HG03159 (cell line): Measurements from ENCODE around the gene PRRX2.

Source experiments
- ATAC-seq: cut with Tn5 transposase; IDR thresholded peaks from one replicate; pipeline ENCODE4 v1.9.1; 2021; ENCODE audit warnings: mild to moderate bottlenecking, moderate library complexity; ENCODE audit not compliant: unreplicated experiment

The PRRX2 gene

DNA sequence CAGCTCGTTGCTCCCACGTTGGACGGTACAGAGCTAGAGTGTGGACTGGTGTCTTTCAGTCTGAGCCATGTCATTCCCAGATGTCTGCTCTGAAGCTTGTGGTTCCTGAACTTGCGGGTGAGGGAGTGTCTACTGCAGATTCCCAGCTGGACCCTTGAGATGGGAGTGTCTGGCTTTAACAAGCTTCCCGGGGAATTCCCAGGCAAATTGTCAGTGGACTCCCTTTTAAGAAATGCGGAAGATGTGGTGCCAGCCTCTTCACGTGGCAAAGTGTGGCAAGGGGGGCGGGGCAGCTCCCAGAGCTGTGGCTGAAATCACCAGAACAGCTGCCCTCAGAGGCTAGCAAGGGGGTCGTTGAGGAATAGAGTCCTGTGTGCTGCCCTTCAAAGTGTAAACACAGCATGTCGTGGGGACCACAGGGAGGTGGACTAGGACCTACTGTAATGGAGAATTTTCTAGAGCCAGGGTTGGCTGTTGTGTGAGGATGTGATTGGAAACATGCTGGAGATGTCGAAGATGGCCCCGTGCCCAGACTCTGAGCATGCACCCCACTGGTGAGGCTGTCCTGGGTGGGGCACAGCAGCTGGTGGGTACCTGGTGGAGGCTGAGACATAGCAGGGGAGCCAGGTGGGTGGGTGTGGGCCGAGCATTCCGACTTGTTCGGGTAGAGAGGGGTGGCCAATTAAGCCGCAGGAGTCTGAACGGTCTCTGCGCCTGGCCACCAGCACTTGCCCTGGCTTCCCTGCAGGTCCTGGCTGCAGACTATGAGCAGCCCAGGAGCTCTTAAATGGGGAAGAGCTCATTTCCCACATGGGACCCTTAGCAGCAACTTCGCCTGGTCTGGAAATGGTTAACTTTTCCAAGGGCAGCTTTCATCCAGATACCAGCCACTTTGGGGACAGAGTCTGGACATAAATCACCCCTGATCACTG lies 37.4 kb downstream of the PRRX2 start:
- ATAC-seq, result no peak

DNA sequence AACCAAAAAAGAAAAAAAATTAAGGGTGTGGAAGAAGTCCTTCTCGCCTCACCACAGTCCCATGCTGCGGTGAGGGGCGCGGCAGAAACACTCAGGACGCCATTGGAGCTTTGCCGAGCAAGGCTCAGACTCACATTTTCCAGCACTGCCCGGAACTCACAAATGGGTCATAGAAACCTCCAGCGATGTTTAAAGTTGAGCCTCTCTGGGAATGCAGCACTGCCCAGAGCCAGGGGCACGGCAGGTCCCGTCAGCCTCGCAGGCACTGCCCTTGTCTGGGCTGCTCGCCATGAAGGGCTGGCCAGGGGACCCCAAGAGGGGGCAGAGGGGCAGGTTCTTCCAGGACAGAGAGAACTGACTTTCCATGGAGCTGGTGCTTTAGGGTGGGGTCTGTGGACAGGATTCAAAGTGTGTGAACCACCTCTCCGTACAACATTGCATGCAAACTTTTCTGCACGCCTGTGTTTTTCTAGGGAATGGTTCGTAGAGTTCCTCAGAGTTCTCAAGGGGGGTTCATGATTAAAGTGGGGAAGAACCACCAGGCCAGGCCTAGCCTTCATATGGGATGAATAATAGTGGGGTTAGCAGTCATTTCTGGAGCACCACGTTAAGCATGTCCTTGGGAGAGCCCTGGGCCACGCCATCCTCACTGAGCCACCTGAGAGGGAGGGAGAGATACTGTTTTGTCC lies 38.4 kb downstream of the PRRX2 start:
- no peak for ATAC-seq

DNA sequence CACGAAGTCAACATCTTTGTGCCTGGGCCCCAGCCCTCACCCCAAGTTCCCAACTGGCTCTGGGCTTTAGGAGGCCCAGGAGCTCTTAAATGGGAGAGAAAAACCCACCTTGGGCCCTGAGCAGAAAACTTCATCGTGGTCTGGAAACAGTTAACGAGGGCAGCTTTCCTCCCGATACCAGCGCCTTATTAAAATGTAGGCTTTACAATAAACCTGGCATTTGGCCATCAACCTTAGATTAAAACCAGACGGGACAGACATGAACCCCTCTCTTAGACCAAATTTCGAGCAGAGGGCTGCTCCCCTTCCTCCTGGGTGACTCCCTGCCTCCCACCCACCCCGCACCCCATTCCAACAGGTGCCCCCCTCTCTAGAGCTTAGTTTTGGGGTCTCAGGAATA lies 39.4 kb downstream of the PRRX2 start:
- ATAC-seq, result no peak

DNA sequence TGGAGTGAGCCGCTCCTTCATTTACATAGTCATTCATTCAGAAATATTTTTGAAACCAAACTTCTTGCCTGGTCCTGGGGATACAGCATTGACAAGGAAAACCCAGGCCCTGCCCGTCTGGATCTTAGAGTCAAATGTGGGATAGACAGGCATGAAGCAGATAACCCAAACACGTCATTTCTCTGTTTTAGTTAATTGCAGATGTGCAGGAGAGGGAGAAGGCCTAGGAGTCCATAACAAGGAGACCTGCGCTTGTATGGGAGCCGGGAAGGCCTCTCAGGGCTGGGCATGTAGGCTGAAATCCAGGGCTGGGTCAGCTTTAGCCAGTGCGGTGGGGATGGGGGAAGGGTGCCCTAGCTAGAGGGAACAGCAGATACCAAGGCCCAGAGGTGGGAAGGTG lies 43.3 kb downstream of the PRRX2 start:
- ATAC-seq, result no peak

DNA sequence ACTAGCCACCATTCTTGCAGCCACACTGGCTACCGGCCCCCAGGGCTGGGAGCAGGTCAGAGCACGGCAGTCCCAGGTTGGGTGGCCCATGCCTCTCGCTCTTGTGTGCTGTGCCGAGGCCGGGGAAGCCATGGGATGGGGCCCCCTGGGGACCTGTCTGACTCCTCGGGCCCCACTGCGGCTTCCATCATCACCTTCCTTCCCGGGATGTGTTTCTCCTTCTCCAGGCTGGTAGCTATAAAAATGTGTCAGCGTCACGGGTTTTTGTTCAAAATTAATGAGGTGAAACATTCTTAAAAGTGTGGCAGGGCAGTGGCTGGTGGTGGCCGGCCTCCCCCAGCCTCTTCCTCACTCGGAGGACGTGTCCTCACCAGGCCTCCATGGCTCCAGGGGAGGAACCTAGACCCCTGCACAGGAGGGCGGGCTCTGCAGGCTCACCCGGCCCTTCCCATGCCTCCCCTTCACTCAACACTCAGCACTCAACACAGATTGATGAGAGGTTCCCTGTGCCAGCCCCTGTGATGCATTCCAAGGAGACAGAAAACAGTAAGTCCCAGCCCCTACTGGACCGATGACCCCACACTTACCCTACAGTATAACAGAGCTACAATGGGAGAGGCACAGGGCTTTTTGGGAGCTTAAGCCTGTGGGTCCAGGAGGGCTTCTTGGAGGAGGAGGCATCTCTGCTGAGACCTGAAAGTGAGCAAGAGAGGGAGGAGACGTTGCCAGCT lies 44.2 kb downstream of the PRRX2 start:
- no peak for ATAC-seq

DNA sequence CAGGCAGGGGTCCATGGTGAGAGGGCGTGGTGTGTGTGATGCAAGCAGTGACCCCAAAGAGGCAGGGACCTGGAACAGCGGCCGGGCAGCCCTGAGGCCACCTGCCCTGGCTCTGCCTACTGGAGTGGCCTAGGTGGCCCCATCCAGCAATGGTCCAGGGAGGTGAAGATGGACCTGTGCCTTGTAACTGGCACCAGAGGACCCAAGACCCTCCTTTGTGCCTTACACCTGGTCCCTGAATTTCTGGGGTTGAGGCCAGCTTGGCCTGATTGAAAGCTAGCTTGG lies 44.7 kb downstream of the PRRX2 start:
- ATAC-seq, result no peak

DNA sequence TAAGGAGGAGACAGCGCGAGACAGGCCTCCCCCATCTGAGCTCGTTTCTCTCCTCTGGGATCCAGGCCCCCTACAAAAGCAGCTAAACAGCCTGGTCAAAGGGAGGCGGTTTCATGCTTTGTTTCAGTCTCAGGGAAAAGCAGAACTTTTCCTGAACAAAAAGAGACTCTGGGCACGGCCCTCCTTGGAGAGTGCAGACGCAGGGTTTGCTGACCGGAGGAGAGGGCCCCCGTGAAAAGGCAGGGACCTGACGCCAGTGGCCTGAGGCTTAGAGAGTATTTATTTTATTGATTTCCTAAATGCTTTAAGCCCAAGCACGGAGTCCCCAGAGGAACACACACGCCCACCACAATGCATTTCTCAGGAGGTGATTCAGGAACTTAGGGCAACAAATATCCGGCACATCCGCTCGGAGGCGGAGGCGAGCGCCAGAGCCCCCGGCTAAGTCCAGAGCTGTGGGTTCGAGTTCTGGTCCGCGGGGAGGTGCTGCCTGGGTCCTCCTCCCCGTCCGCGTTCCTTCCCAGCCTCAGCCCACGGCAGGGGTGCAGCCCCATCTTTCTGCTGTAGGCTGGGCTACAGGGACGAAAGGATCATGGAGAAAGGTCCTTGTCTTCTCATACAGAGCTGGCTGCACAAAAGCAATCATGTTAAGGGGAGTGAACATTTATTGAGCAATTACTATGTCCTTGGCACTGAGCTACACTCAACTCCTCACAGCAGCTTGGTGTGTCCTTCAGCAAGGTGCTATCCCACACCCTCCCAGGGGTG lies 47.4 kb downstream of the PRRX2 start:
- ATAC-seq, result no peak

DNA sequence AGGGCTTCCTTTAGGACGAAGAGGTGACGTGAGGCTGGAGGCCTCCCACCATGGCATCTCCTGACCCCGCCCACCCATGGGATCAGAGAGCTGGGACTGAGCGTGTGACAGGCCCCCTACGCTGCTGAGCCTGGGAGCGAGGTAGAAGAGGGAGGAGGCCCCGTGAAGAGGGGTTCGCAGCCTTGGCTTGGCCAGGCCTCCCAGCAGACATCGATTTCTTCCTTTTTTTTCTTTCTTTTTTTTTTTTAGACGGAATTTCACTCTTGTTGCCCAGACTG lies 47.9 kb downstream of the PRRX2 start:
- ATAC-seq, result no peak

DNA sequence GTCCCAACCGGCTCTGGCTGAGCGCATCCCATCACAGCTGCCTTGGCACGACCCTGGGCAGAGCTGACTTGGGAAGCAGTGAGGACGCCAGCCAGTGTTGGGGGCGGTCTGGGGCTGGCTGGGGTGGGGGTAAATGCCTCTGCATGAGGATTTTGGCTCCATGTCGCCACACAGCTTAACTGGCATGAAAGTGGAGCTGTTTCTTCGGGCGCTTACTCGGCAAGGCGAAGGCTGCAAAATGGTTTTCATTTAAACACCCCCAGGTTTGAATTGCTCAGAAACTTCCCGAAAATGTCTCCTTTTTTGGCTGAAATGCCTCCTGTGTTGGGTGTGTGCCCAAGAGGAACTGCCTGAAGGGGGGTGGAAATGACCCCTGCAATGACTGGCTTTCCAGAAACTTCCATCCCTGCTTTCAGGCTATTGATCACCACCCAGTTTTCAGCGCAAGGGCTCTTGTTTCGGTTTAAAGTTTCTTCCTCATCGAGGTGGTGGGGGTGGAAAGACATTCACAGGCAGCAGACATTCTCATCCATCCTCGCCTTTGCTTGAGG lies 49.1 kb downstream of the PRRX2 start:
- no peak for ATAC-seq

DNA sequence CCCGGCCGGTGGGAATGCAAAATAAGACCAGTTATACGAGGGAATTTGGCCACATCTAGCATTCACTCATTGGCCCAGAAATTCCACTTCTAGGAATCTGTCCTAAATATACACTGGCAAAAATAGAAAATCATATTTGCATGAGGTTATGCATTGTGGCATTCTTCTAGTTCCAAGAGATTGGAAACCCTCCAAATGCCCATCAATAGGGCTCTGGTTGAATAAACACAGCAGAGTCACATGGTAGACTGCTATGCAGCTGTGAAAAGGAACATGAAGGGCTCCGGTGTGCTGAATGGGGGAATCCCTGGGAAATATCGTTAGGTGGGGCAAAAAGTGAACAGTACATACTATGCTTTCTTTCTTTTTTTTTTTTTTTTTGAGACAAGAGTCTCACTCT lies 50.6 kb downstream of the PRRX2 start:
- no peak for ATAC-seq

DNA sequence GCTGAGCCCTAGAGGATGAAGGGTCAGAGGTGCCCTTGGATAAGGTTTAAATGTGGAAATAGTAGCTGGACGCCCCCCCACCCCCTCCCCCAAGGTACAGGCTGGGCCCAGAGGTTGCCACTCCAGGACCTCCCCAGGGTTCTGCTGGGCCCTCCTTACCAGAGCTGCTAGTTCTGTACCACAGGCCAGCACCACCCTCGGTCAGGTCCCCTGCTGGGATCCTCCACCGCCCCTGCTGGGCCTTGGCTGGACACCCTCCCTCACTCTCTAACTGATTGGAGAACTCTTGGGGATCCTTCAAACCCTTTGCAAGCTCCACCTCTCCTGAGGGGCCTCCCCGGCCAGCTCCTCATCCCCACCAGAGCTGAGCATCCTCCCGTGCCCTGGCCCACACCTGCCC lies 52.5 kb downstream of the PRRX2 start:
- no peak for ATAC-seq

DNA sequence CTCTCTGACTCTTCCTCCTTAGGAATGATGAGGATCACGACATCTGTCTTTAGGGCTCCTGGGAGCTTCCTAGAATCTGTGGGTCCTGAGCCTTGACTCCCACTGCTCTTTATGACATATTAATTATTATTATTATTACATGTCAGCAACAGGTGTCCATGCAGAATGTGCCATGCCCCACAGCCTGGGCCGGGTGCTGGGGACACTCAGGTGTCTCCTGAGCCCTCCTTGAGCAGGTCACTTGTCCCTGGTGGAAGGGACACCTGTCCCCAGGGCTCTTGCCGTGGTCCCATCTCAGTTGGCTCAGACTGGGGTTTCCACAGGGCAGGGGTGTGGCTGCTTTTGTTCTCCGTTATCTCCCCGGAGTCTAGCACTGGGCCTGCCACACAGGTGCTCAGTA lies 53.2 kb downstream of the PRRX2 start:
- ATAC-seq, result no peak

DNA sequence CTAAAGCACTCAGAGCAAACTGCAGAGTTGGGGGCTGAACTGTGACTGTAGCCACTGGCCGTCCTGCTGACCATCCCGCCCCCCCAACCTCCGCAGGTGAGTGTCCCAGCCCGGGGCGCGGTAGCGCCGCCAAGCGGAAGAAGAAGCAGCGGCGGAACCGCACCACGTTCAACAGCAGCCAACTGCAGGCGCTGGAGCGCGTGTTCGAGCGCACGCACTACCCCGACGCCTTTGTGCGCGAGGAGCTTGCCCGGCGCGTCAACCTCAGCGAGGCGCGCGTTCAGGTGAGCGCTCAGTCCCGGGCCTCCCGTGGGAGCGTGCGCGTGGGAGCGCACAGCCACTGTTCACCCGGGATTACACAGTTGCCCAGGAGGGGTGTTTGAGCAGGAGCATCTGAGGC lies 53.7 kb downstream of the PRRX2 start:
- ATAC-seq, result no peak

DNA sequence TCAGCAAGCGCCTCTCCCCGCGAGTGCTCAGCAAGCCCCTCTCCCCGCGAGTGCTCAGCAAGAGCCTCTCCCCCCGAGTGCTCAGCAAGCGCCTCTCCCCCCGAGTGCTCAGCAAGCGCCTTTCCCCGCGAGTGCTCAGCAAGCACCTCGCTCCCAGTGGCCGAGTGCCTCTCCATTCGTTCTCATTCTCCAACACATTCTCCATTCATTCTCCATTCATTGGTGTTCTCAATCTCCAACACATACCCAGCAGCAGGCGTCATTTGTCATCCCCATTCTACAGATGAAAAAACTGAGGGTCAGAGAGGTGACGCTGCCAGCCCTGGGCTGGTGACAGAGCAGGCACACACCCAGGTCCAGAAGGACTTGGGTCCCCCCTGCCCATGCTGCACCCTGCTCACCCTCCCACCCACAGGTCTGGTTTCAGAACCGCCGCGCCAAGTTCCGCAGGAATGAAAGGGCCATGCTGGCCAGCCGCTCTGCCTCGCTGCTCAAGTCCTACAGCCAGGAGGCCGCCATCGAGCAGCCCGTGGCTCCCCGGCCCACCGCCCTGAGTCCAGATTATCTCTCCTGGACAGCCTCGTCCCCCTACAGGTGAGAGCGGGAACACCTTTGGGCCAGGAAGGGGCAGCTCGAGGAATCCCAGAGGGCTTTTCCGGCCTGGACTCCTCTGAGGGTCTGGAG lies 54.9 kb downstream of the PRRX2 start:
- no peak for ATAC-seq

DNA sequence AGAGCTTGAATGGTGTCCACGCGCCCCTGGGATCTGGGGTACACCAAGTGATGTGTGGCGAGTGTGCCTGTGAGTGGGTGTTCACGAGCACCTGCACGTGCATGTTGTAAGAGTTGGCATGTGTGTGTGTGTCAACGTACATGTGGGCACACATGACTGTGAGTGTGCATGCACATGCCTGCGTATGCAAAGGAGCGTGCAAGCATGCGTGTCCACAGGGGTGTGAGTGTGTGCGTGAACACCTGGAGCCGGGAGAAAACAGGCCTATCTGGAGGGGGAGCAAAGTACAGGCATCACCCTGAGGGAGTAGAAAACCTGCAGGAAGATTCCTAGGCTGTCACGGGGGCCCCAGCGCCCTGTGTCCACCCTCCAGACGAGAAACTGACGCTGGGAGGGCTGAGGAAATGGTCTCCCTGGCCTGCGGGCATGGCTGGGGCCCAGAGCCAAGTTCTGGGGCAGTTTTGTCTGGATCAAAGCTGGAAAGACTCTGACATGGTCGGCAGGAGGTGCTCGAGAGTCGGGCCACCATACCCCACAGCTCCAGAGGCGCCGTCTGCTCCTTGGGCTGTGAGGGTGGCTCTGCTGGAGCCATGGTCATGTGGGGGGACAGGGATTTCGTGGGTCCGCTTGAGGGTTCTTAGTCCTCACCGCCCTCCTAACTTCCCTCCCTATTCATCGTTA lies 55.6 kb downstream of the PRRX2 start:
- no peak for ATAC-seq

DNA sequence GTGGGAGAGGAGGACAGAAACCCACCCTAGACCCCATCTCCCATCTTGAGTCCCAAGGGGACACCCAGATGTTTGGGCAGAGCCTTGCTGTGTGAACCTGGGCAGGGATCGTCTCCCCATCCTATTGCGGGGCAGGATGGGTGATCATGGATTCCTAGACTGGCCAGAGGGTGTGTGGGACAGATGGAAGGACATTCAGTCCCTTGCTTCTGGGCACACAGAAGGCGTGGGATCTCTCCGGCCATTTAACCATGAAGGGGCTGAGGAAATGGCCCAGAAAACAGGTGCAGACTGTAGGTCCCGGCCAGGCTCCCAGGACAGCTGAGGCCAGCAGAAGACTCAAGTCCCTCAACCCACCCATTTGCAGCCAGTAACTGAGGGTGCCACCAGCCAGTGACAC lies 57.5 kb downstream of the PRRX2 start:
- ATAC-seq, result no peak

DNA sequence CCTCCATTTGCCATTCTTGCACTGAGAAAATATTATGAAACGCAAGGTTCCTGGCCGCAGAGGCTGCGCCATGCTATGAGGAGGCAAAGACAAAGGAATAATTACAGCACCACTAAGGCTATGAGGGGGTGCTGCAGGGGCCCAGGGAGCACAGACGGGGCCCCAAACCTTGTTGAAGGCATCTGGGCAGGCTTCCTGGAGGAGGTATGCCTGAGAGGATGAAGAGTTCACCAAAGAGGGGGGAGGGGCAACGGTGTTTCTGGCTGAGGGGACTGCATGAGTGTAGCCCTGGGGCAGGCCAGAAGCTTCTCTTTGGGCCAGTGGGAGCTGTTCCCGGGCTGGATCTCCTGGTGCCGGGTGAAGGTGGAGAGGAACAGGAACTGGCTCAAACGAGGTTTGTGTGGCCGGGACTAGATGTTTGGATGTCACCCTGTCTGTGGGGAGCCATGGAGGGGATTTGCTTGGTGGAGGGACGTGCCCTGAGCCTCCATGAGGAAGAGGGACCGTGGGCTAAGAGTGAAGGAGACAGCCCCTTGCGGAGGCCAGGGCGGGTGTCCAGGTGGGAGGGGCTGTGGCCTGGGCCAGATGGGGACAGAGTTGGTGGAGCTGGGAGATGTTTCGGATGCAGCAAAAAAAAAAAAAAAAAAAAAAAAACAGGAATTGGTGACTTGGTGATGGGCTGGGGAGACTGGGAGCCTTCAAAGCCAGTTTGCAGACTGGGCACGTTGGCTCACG lies 59.2 kb downstream of the PRRX2 start:
- no peak for ATAC-seq

DNA sequence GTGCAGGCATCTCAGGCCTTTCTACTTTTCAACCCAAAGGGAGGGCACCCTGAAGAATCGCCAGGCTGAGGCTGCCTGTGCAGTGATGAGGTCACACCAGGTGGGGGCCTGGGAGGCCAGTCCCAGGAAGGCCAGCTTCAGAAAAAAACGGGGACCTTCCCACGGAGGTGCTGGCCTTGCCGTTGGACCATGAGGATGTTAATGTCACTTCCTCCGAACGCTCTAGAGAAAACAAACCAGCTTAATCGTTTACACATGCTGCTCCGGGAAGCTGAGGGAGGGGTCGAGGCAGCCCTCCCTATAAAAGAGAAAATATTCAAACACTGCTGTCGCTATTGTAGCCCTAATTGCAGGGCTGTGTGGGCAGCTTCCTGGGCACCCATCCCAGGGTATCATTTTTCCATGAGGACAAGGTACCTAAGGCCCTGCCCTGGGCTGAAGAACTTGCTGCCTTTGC lies 60.4 kb downstream of the PRRX2 start:
- ATAC-seq, result no peak
